Measurements from ENCODE around the gene PDCD10. TPM values are rescaled to one million over a fixed set of nuclear protein-coding genes. Genes with fewer than 3 reads are reported as not detected.

Gene PDCD10
- polyA plus RNA-seq, 1 of the 3 experiments (the other 2 are of a cell fraction) = 29.0 TPM

DNA sequence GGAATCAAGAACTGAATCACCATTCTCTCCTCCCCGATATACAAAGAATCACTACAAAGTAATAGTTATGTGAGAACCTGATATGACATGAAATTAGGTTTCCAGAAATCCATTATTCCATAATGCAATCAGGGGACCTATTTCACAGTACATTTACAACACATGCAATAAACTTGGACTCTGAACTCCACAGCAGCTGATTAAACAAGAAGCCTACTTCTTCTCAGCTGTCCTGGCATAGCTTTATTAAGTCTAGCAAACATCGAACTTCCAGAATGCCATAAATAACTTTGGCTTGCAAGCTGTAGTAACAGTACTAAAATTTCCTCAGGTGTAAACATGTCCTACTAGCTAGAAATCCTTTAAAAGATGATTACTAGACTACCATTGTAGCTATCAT, 17.8 kb downstream of the PDCD10 start:
- WGBS (ENCODE audit: low lambda C conversion rate) = 94% methylated on average over 2 of the region's 2 CpGs
- H2AFZ ChIP-seq (ENCODE audit: low read depth) = no peak overlapping the region
- ChIA-PET CTCF (interaction anchor here (0.8 kb wide), 1 partner anchor 24 kb away, joined by 3 read pairs; no protein-coding TSS in a partner anchor), POLR2A (no interaction called here)
- TF ChIP-seq, protein P1, sequence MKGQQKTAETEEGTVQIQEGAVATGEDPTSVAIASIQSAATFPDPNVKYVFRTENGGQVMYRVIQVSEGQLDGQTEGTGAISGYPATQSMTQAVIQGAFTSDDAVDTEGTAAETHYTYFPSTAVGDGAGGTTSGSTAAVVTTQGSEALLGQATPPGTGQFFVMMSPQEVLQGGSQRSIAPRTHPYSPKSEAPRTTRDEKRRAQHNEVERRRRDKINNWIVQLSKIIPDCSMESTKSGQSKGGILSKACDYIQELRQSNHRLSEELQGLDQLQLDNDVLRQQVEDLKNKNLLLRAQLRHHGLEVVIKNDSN (IDR thresholded peaks at IDR 0.05; ENCODE audit: borderline replicate concordance, low read depth) = no peak
- TF ChIP-seq FOSL2 (IDR thresholded peaks at IDR 0.05; ENCODE audit: borderline replicate concordance, low read depth) (no peak), NFIC (IDR thresholded peaks at IDR 0.05; ENCODE audit: borderline replicate concordance) (no peak), NRF1 (IDR thresholded peaks at IDR 0.05; ENCODE audit: low read depth, low read length) (no peak), PBX3 (IDR thresholded peaks at IDR 0.05) (no peak), GABPA (IDR thresholded peaks at IDR 0.05; ENCODE audit: low read depth) (no peak)
- TF ChIP-seq, protein P2, sequence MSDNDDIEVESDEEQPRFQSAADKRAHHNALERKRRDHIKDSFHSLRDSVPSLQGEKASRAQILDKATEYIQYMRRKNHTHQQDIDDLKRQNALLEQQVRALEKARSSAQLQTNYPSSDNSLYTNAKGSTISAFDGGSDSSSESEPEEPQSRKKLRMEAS (IDR thresholded peaks at IDR 0.05; ENCODE audit: low read depth) = no peak
- no peak overlapping the region for H3K9ac ChIP-seq
- no peaks in the 10 kb centered on the region for H3K9me2 ChIP-seq
- no peak overlapping the region for H3K4me2 ChIP-seq
- peaks cover 38% of the 10 kb centered on the region for H4K20me1 ChIP-seq (ENCODE audit: insufficient read depth)
- no peak overlapping the region for H3K4me3 ChIP-seq (ENCODE audit: low read depth in 2 of 2, low read length in 1 of 2)
- no peak for DNase-seq
- no peaks in the 10 kb centered on the region for H3K4me1 ChIP-seq (ENCODE audit: control insufficient read depth in 1 of 2, insufficient read depth in 2 of 2, low read depth in 1 of 2, low read length in 1 of 2)
- H3K36me3 ChIP-seq (replicated peaks in 1 of 2; ENCODE audit: control insufficient read depth in 1 of 2, insufficient read depth in 2 of 2, low read length in 1 of 2) = peaks cover 39 to 49% of the 10 kb centered on the region in 2 experiments
- H3F3A ChIP-seq (replicated peaks; ENCODE audit: insufficient read depth) = no peaks in the 10 kb centered on the region
- H3K27ac ChIP-seq (ENCODE audit: low read depth in 2 of 2, low read length in 1 of 2) = no peak overlapping the region
- H3K27me3 ChIP-seq (ENCODE audit: insufficient read depth) = no peaks in the 10 kb centered on the region
- no peaks in the 10 kb centered on the region for H3K9me3 ChIP-seq
- H3K79me2 ChIP-seq (ENCODE audit: insufficient read depth) = peaks cover 80% of the 10 kb centered on the region

- Histone ChIP-seq H3K27me3 (ENCODE audit: insufficient read depth) (no peaks in the 10 kb centered on the region), H3K4me2 (no peak overlapping the region), H4K20me1 (ENCODE audit: insufficient read depth) (peaks cover 32% of the 10 kb centered on the region), H3K9me3 (no peaks in the 10 kb centered on the region), H3K4me1 (ENCODE audit: control insufficient read depth in 1 of 2, insufficient read depth in 2 of 2, low read depth in 1 of 2, low read length in 1 of 2) (no peaks in the 10 kb centered on the region), H3K36me3 (replicated peaks in 1 of 2; ENCODE audit: control insufficient read depth in 1 of 2, insufficient read depth in 2 of 2, low read length in 1 of 2) (peaks cover 40 to 45% of the 10 kb centered on the region in 2 experiments), H3K4me3 (ENCODE audit: low read depth in 2 of 2, low read length in 1 of 2) (no peak overlapping the region), H3K27ac (ENCODE audit: low read depth in 2 of 2, low read length in 1 of 2) (no peak overlapping the region), H3K9ac (no peak overlapping the region), H2AFZ (ENCODE audit: low read depth) (no peak overlapping the region), H3F3A (replicated peaks; ENCODE audit: insufficient read depth) (no peaks in the 10 kb centered on the region), H3K79me2 (ENCODE audit: insufficient read depth) (peaks cover 77% of the 10 kb centered on the region), H3K9me2 (no peaks in the 10 kb centered on the region)
- ChIA-PET CTCF (interaction anchor here (1.1 kb wide), 1 partner anchor 31 kb away, joined by 3 read pairs; no protein-coding TSS in a partner anchor), POLR2A (no interaction called here)
- no peak for DNase-seq
- WGBS (ENCODE audit: low lambda C conversion rate) = 93% methylated on average over 1 of the region's 1 CpG
- TF ChIP-seq SIN3A (IDR thresholded peaks at IDR 0.05; ENCODE audit: borderline replicate concordance, low read depth, low read length) = no peak
- TF ChIP-seq CTCF (IDR thresholded peaks at IDR 0.05) = no peak
- no peak for TF ChIP-seq EZH2phosphoT487 (IDR thresholded peaks at IDR 0.05; ENCODE audit: borderline replicate concordance, low read depth)
- TF ChIP-seq JUND (IDR thresholded peaks at IDR 0.05) = no peak
- no peak for TF ChIP-seq TEAD4 (IDR thresholded peaks at IDR 0.05; ENCODE audit: borderline replicate concordance, insufficient read depth)
- TF ChIP-seq NFIC (IDR thresholded peaks at IDR 0.05; ENCODE audit: borderline replicate concordance) = no peak
- TF ChIP-seq MXI1 (IDR thresholded peaks at IDR 0.05; ENCODE audit: low read depth, low read length) = no peak
- no peak for TF ChIP-seq RAD21 (IDR thresholded peaks at IDR 0.05; ENCODE audit: low read length)
These were observed 19.8 kb downstream of the PDCD10 start for GRCh38 chr3:167714871-167715270.
